Mucosa of descending colon (tissue), 3 donors: Measurements from ENCODE around the gene UBA5. TPM values are rescaled to one million over a fixed set of nuclear protein-coding genes. Genes with fewer than 3 reads are reported as not detected.

Source experiments
- ATAC-seq: fragments of 200-7000 bp; cut with Tn5 transposase; one replicate; pipeline ENCODE4 v1.9.1; 2020; ENCODE audit warnings: mild to moderate bottlenecking, moderate library complexity
- DNase-seq, 3 donors: peaks; one replicate each; pipeline ENCODE4 v3.0.0-alpha.2; 2020
- H3K36me3 ChIP-seq: fragments of 200-600 bp; one replicate; pipeline ENCODE4 v1.8.0; 2021; ENCODE audit warnings: low read depth, mild to moderate bottlenecking
- H3K4me1 ChIP-seq: fragments of 200-600 bp; one replicate; pipeline ENCODE4 v1.8.0; 2021; ENCODE audit warnings: low read depth, mild to moderate bottlenecking
- H3K4me3 ChIP-seq: fragments of 200-600 bp; one replicate; pipeline ENCODE4 v1.8.0; 2021; ENCODE audit warnings: mild to moderate bottlenecking
- H3K9me3 ChIP-seq: fragments of 200-600 bp; one replicate; pipeline ENCODE4 v1.8.0; 2021; ENCODE audit warnings: mild to moderate bottlenecking
- CTCF ChIP-seq: fragments of 200-600 bp; IDR thresholded peaks from one replicate; pipeline ENCODE4 v1.8.0; 2022; ENCODE audit warnings: antibody characterized with exemption, mild to moderate bottlenecking
- intact Hi-C, 2 donors: fragments of 100-400 bp; cut with DNase I in 1 of 2; cut with micrococcal nuclease in 1 of 2; formaldehyde crosslinking; loops; one replicate each; pipeline versions ENCODE4 v1.11.0 to v1.11.1; 2022; cut with DNase I, micrococcal nuclease
- total RNA-seq, 3 donors: library from RNA; stranded (reverse); fragmentation: NEBNext Ultra II Directional in 2 of 3; extraction: Animal tissue kit (Norgen Biotek cat#: 25700) in 2 of 3; gene quantifications; one replicate each; pipeline versions ENCODE4 v1.2.1 to v1.2.4, GENCODE V29; 2021 to 2023
- donor health status: DM: no; HTN: no; CAD: no; lungs with moderate emphysema.
- donor health status: DM: no; HTN: no; CAD: no.
- donor health status: DM: no; HTN: yes; CAD: no.

The UBA5 gene
- total RNA-seq, 3 donors from 2014 or later: 29.4 to 30.3 (median 30.0) TPM

GRCh38 chr3:132726341-132726823 lies 66.3 kb downstream of the UBA5 start:
- H3K9me3 ChIP-seq: no peaks in the 10 kb centered on the region
- DNase-seq: no peak
- no peaks in the 10 kb centered on the region for H3K36me3 ChIP-seq
- ATAC-seq: no peak
- peak; percentile 58 for TF ChIP-seq CTCF
- no peak overlapping the region for H3K4me3 ChIP-seq
- no peaks in the 10 kb centered on the region for H3K4me1 ChIP-seq
- intact Hi-C loops: loop anchor here (5.0 to 10.0 kb wide), 3 partner anchors 696 to 848 kb away; partner anchors contain the start of gene CDV3 (in 1 of the 2)

Other genes starting within 250 kb of the UBA5 start
- gene DNAJC13, start 242.8 kb upstream of the UBA5 start, total RNA-seq: 10 to 100 TPM; 47.6 to 62.0 (median 60.4) TPM
- 1 to 10 TPM in 2 of 3 donors, under 1 TPM in 1; 0.90 to 3.3 (median 2.2) TPM for gene ACKR4, start 63.1 kb upstream of the UBA5 start, total RNA-seq
- gene ACAD11, start 520 bp upstream of the UBA5 start, total RNA-seq: 10 to 100 TPM in 1 of 3 donors, 1 to 10 TPM in 2; 7.2 to 19.8 (median 7.4) TPM
- gene NPHP3, start 62.1 kb downstream of the UBA5 start, total RNA-seq: 10 to 100 TPM; 18.0 to 32.7 (median 21.5) TPM